Measurements from ENCODE around the gene GALP.
A peak's percentile ranks its signal among the peaks of the same experiment; 100 is the strongest.
"Not testable (repeated sequence)": the region's sequence is repeated elsewhere in the genome, so short reads cannot be mapped to it uniquely, and the experiment has no call there.

The GALP gene

GRCh38 chr19:56175861-56176307 lies at the start of gene GALP:
Gene GALP (plus strand): TSS chr19:56176008. CDS start chr19:56177109, 1,101 bp downstream.
- not testable (repeated sequence) for DNase-seq (ENCODE audit: low read depth)

GRCh38 chr19:56126983-56127780 lies 48.6 kb upstream of the GALP start:
- DNase-seq (ENCODE audit: low read depth) = no peak

GRCh38 chr19:56130006-56130405 lies 45.8 kb upstream of the GALP start:
- no peak for DNase-seq (ENCODE audit: low read depth)

GRCh38 chr19:56131651-56132050 lies 44.2 kb upstream of the GALP start:
- no peak for DNase-seq (ENCODE audit: low read depth)

GRCh38 chr19:56132316-56132822 lies 43.4 kb upstream of the GALP start:
- DNase-seq (ENCODE audit: low read depth) = no peak

- no peak for DNase-seq (ENCODE audit: low read depth)
Measured at GRCh38 chr19:56133858-56134653, 41.8 kb upstream of the GALP start.

- no peak for DNase-seq (ENCODE audit: low read depth)
Measured at GRCh38 chr19:56134654-56134921, 41.2 kb upstream of the GALP start.

GRCh38 chr19:56136362-56136761 lies 39.4 kb upstream of the GALP start:
- DNase-seq (ENCODE audit: low read depth) = no peak

GRCh38 chr19:56137405-56137804 lies 38.4 kb upstream of the GALP start:
- no peak for DNase-seq (ENCODE audit: low read depth)

- no peak for DNase-seq (ENCODE audit: low read depth)
Measured at GRCh38 chr19:56138069-56138468, 37.7 kb upstream of the GALP start.

GRCh38 chr19:56139847-56140582 lies 35.8 kb upstream of the GALP start:
- DNase-seq (ENCODE audit: low read depth) = no peak

GRCh38 chr19:56140583-56141416 lies 35.0 kb upstream of the GALP start, which contains the start of gene ZNF444:
Gene ZNF444 (plus strand): TSS chr19:56141287. CDS start chr19:56146912, 5,625 bp downstream.
- DNase-seq (ENCODE audit: low read depth) = peak; percentile 98

GRCh38 chr19:56141417-56141993 lies 34.3 kb upstream of the GALP start:
- no peak for DNase-seq (ENCODE audit: low read depth)

- no peak for DNase-seq (ENCODE audit: low read depth)
Measured at GRCh38 chr19:56142087-56142787, 33.6 kb upstream of the GALP start.

- no peak for DNase-seq (ENCODE audit: low read depth)
Measured at GRCh38 chr19:56142897-56143434, 32.8 kb upstream of the GALP start.

- no peak for DNase-seq (ENCODE audit: low read depth)
Measured at GRCh38 chr19:56144376-56144775, 31.4 kb upstream of the GALP start.

- DNase-seq (ENCODE audit: low read depth) = no peak
Measured at GRCh38 chr19:56144831-56145230, 31.0 kb upstream of the GALP start.

GRCh38 chr19:56145698-56146097 lies 30.1 kb upstream of the GALP start:
- no peak for DNase-seq (ENCODE audit: low read depth)

GRCh38 chr19:56146904-56147303 lies 28.9 kb upstream of the GALP start:
- no peak for DNase-seq (ENCODE audit: low read depth)

GRCh38 chr19:56147307-56147706 lies 28.5 kb upstream of the GALP start:
- no peak for DNase-seq (ENCODE audit: low read depth)
